Stimulated activated naive CD8-positive, alpha-beta T cell treated with anti-CD3 and anti-CD28 coated beads, Interleukin-15, Interleukin-2, amounts not matched to agents 100 ng/mL and 50 ng/mL, for 24 hours (primary cell): Measurements from ENCODE around the gene RAB40AL.
"Not testable (repeated sequence)": the region's sequence is repeated elsewhere in the genome, so short reads cannot be mapped to it uniquely, and the experiment has no call there.

ENCODE experiments used
- H3K27ac Mint-ChIP-seq: one replicate; pipeline ENCODE4 v1.8.0; 2021; ENCODE audit warnings: mild to moderate bottlenecking, mixed read lengths
- H3K27me3 Mint-ChIP-seq: one replicate; pipeline ENCODE4 v1.8.0; 2021; ENCODE audit warnings: mixed read lengths
- H3K36me3 Mint-ChIP-seq: one replicate; pipeline ENCODE4 v1.8.0; 2021; ENCODE audit warnings: low read depth, mixed read lengths
- H3K4me1 Mint-ChIP-seq: one replicate; pipeline ENCODE4 v1.8.0; 2021; ENCODE audit warnings: low read depth, mixed read lengths
- H3K4me3 Mint-ChIP-seq: one replicate; pipeline ENCODE4 v1.8.0; 2021; ENCODE audit warnings: mild to moderate bottlenecking, mixed read lengths
- H3K9me3 Mint-ChIP-seq: one replicate; pipeline ENCODE4 v1.8.0; 2021; ENCODE audit warnings: mixed read lengths

The RAB40AL gene

GRCh38 chrX:102968216-102968615 lies 31.1 kb downstream of the RAB40AL start:
- Mint-ChIP-seq H3K4me1 (no peaks in the 10 kb centered on the region), H3K27ac (no peak overlapping the region), H3K27me3 (no peaks in the 10 kb centered on the region), H3K9me3 (peaks cover 14% of the 10 kb centered on the region), H3K36me3 (no peaks in the 10 kb centered on the region), H3K4me3 (no peak overlapping the region)

GRCh38 chrX:102971536-102971935 lies 34.5 kb downstream of the RAB40AL start:
- H3K27ac Mint-ChIP-seq, H3K36me3 Mint-ChIP-seq, H3K27me3 Mint-ChIP-seq, H3K4me3 Mint-ChIP-seq, H3K4me1 Mint-ChIP-seq: not testable (repeated sequence)
- H3K9me3 Mint-ChIP-seq, result peaks cover 18% of the 10 kb centered on the region

- H3K27ac Mint-ChIP-seq, result no peak overlapping the region
- H3K4me1 Mint-ChIP-seq, result no peaks in the 10 kb centered on the region
- H3K9me3 Mint-ChIP-seq, result peaks cover 10% of the 10 kb centered on the region
- H3K27me3 Mint-ChIP-seq, result no peaks in the 10 kb centered on the region
- H3K4me3 Mint-ChIP-seq, result no peak overlapping the region
- no peaks in the 10 kb centered on the region for H3K36me3 Mint-ChIP-seq
Measured at GRCh38 chrX:102975016-102975415, 37.9 kb downstream of the RAB40AL start.

- Mint-ChIP-seq H3K4me3 (no peak overlapping the region), H3K9me3 (peaks cover 4% of the 10 kb centered on the region), H3K27me3 (no peaks in the 10 kb centered on the region), H3K4me1 (no peaks in the 10 kb centered on the region), H3K36me3 (no peaks in the 10 kb centered on the region), H3K27ac (no peak overlapping the region)
Measured at GRCh38 chrX:102976286-102976685, 39.2 kb downstream of the RAB40AL start.

- Mint-ChIP-seq H3K27me3 (no peaks in the 10 kb centered on the region), H3K36me3 (no peaks in the 10 kb centered on the region), H3K27ac (no peak overlapping the region), H3K9me3 (peaks cover 4% of the 10 kb centered on the region), H3K4me1 (no peaks in the 10 kb centered on the region), H3K4me3 (no peak overlapping the region)
Measured at GRCh38 chrX:102976793-102977495, 39.9 kb downstream of the RAB40AL start.

GRCh38 chrX:102978594-102978993 lies 41.5 kb downstream of the RAB40AL start:
- Mint-ChIP-seq H3K27ac (no peak overlapping the region), H3K4me3 (no peak overlapping the region), H3K9me3 (peaks cover under 1% of the 10 kb centered on the region), H3K4me1 (no peaks in the 10 kb centered on the region), H3K36me3 (no peaks in the 10 kb centered on the region), H3K27me3 (no peaks in the 10 kb centered on the region)

- no peak overlapping the region for H3K27ac Mint-ChIP-seq
- H3K4me3 Mint-ChIP-seq, result no peak overlapping the region
- H3K27me3 Mint-ChIP-seq, result no peaks in the 10 kb centered on the region
Measured at GRCh38 chrX:102979536-102979935, 42.5 kb downstream of the RAB40AL start.

GRCh38 chrX:102983205-102983604 lies 46.1 kb downstream of the RAB40AL start:
- Mint-ChIP-seq H3K9me3 (no peaks in the 10 kb centered on the region), H3K36me3 (no peaks in the 10 kb centered on the region), H3K4me1 (no peaks in the 10 kb centered on the region), H3K27ac (no peak overlapping the region), H3K4me3 (no peak overlapping the region), H3K27me3 (no peaks in the 10 kb centered on the region)

More at GRCh38 chrX:102979536-102979935, 42.5 kb downstream of the RAB40AL start:
- H3K9me3 Mint-ChIP-seq, result no peaks in the 10 kb centered on the region
- H3K4me1 Mint-ChIP-seq, result no peaks in the 10 kb centered on the region
- no peaks in the 10 kb centered on the region for H3K36me3 Mint-ChIP-seq

GRCh38 chrX:102985192-102985591 lies 48.1 kb downstream of the RAB40AL start:
- Mint-ChIP-seq H3K9me3 (no peaks in the 10 kb centered on the region), H3K27ac (no peak overlapping the region)

More at GRCh38 chrX:102985192-102985591, 48.1 kb downstream of the RAB40AL start:
- Mint-ChIP-seq H3K4me3 (no peak overlapping the region), H3K27me3 (no peaks in the 10 kb centered on the region), H3K36me3 (no peaks in the 10 kb centered on the region), H3K4me1 (no peaks in the 10 kb centered on the region)
